GM10248 (cell line): ENCODE results near the gene SEC16B.

Experiments
- CTCF ChIA-PET: fragments of 300-600 bp; sonication (Branson Sonifier 250); formaldehyde crosslinking; extraction: SDS; loops from one replicate; lab custom pipeline; 2021; ENCODE audit warnings: antibody characterized with exemption; lab: Yijun Ruan, JAX
- POLR2A ChIA-PET: fragments of 350-650 bp; sonication (Branson Sonifier 250); formaldehyde crosslinking; extraction: SDS; loops from one replicate; lab custom pipeline; 2020; ENCODE audit warnings: antibody characterized with exemption; lab: Yijun Ruan, JAX
- DNase-seq: peaks from one replicate; pipeline ENCODE4 v3.0.0; 2012; ENCODE audit errors: extremely low spot score
- TF ChIP-seq, protein P1 (sequence below): IDR thresholded peaks from 2 replicates; pipeline ENCODE4 v1.5.1; 2012; ENCODE audit warnings: mild to moderate bottlenecking, low read depth; ENCODE audit errors: extremely low read depth, missing control alignments, control extremely low read depth

Gene SEC16B

DNA sequence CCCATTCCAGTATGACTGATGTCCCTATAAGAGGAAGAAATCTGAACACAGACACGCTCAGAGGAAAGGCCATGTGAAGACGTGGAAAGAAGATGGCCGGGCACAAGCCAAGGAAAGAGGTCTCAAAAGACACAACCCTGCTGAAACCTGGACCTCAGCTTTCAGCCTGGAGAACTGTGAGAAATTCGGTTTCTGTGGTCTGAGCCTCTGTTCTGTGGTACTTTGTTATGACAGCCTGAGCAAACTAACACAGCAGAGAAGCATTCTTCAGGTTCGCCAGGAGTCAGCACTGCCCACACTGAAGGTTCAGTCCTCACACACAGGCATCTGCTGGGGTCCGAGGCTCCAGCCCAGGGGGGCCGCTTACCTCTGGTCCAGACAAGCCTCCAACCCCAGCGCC lies 37.7 kb downstream of the SEC16B start:
- TF ChIP-seq, protein P1, sequence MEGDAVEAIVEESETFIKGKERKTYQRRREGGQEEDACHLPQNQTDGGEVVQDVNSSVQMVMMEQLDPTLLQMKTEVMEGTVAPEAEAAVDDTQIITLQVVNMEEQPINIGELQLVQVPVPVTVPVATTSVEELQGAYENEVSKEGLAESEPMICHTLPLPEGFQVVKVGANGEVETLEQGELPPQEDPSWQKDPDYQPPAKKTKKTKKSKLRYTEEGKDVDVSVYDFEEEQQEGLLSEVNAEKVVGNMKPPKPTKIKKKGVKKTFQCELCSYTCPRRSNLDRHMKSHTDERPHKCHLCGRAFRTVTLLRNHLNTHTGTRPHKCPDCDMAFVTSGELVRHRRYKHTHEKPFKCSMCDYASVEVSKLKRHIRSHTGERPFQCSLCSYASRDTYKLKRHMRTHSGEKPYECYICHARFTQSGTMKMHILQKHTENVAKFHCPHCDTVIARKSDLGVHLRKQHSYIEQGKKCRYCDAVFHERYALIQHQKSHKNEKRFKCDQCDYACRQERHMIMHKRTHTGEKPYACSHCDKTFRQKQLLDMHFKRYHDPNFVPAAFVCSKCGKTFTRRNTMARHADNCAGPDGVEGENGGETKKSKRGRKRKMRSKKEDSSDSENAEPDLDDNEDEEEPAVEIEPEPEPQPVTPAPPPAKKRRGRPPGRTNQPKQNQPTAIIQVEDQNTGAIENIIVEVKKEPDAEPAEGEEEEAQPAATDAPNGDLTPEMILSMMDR: no peak
- DNase-seq: no peak
- CTCF ChIA-PET: interaction anchor here (3.0 to 5.4 kb wide), 2 partner anchors 13 to 16 kb away, joined by 9 to 30 read pairs; no protein-coding TSS in a partner anchor
- POLR2A ChIA-PET: no interaction called here

DNA sequence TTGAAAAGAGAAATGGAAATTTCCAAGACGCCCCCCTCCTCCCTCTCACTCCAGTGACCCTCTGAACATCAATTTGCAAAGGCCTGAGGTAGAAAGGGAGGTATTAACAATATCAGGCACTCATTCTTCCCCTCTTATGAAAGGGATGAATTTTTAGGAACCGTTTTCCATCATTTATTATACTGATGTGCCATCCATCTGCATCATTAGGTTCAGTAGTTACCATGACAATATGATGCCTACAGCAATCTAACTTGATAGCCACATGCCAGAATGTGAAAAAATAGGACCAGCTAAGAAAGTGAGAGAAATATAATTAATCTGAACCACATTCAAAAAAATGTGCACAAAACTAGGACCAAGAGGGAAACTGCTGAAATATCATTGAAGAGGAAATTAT lies 40.9 kb downstream of the SEC16B start:
- DNase-seq: no peak
- CTCF ChIA-PET: interaction anchor here (4.3 kb wide), 1 partner anchor 18 kb away, joined by 23 read pairs; no protein-coding TSS in a partner anchor
- POLR2A ChIA-PET: no interaction called here
- TF ChIP-seq, protein P1: no peak

DNA sequence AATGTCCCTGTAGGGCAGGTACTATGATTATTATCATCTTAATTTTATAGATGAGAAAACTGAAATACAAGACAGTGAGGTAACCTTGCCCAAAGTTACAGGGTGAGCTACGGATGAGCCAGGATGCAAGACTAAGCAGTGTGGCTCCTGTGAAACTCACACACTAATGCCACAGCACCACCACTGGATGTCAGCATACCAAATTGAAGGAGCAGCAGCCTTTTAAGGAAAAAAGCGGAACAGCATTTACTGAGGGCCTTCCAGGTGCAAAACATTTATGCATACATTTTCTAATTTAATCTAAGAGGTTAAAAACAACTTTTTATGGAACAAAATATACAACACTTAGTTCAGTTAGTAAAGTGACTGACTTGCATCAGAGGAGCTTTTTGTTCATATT lies 41.7 kb downstream of the SEC16B start:
- DNase-seq: no peak
- TF ChIP-seq, protein P1: no peak
- CTCF ChIA-PET: interaction anchor here (1.1 to 4.3 kb wide), 3 partner anchors 8 to 19 kb away, joined by 3 to 23 read pairs (median 3); no protein-coding TSS in a partner anchor
- POLR2A ChIA-PET: no interaction called here

DNA sequence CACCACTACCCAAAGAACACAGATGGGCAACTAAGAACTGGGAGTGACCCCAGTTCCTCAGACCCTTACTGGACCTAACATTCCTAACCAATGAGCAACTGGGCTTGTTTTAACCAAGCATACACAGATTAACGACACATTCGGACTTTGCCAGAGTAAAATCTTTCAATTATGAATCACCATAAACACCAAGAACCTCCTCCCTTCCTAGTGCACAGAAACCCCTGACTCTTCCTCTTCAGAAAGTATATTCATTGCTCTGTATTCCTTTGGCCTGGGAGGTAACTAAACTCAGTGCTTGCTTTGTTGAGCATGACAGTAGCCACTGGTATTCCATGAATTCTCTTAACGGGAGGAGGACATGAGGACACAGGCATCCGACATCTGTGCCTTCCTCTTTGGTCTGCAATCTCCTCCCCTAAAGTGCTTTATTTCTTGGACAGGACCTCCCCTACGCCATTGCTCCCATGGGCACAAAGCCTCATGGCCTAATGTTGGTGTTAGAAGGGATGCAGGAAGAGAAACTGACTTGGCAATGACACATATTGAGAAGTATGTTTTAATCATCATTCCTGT lies 42.7 kb downstream of the SEC16B start:
- DNase-seq: no peak
- POLR2A ChIA-PET: no interaction called here
- TF ChIP-seq, protein P1: no peak
- CTCF ChIA-PET: interaction anchor here (1.1 to 4.3 kb wide), 3 partner anchors 9 to 20 kb away, joined by 3 to 23 read pairs (median 3); no protein-coding TSS in a partner anchor

DNA sequence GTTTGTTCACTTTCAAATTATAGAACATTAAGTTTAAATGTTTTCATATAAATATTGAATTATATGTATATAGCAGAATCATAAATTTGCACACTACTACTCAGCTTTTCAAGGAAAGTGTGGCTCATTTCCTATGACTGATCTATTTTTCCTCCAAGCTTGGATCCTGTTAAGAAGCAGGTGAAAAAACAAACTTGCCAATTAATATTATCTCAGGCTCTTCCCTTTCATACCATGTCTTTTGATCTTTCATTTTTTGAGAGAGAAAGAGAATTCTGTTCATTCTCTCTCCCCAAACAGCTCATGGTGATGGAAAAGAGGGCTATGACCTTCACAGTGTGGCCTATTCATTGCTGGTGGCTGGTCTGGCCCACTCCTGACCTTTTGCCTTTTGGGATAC lies 43.7 kb downstream of the SEC16B start:
- CTCF ChIA-PET: interaction anchor here (0.8 to 1.1 kb wide), 2 partner anchors 18 to 20 kb away, joined by 3 to 4 read pairs; no protein-coding TSS in a partner anchor
- TF ChIP-seq, protein P1: no peak
- POLR2A ChIA-PET: no interaction called here
- DNase-seq: no peak

DNA sequence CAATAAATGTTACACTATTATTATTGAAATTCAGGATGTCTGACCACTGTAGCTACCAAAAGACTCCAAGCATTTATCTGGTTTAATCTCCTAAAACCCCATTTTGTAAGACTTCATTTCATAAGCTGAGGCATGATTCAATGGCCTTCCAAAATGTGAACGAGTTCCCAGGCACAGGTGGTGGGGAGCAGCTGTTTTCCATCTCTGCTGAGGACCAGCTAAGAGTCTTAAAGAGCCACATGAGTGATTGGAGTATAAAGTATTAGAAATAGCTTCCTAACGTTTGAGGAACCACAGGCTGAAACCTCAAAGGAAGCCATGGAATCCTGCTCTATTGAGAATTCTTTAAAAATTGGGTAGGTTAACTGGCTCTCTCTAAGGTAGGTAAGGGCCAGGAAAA lies 44.9 kb downstream of the SEC16B start:
- DNase-seq: no peak
- CTCF ChIA-PET: interaction anchor here (1.4 to 1.9 kb wide), 2 partner anchors 17 to 21 kb away, joined by 3 to 6 read pairs; no protein-coding TSS in a partner anchor
- TF ChIP-seq, protein P1: no peak
- POLR2A ChIA-PET: no interaction called here
